IMR-90 (cell line): ENCODE results near the gene GTPBP3. TPM values are rescaled to one million over a fixed set of nuclear protein-coding genes. Genes with fewer than 3 reads are reported as not detected.

ENCODE experiments used
- ATAC-seq: fragments of 200-7000 bp; cut with Tn5 transposase; 2 replicates; pipeline ENCODE4 v1.9.1; 2020; ENCODE audit warnings: low read depth, mild to moderate bottlenecking, moderate library complexity
- BruUV-seq: library from RNA; stranded (reverse); fragments of 400-500 nt; replicated peaks from 2 replicates; lab custom pipeline; 2021; lab: Mats Ljungman, UMichigan
- CTCF ChIA-PET: fragments of 300-600 bp; formaldehyde crosslinking; extraction: SDS; loops from one replicate; lab custom pipeline; 2021; ENCODE audit warnings: antibody characterized with exemption; lab: Yijun Ruan, JAX
- POLR2A ChIA-PET: fragments of 300-600 bp; sonication (Branson Sonifier 250); formaldehyde crosslinking; loops from one replicate; lab custom pipeline; 2022; ENCODE audit warnings: antibody characterized with exemption; ENCODE audit not compliant: unreplicated experiment; lab: Charles Lee
- DNase-seq: peaks from one replicate; pipeline ENCODE4 v3.0.0; 2013
- H2AFZ ChIP-seq: replicated peaks from 2 replicates; pipeline ENCODE3; 2013; ENCODE audit warnings: low read length, mild to moderate bottlenecking; ENCODE audit not compliant: poor library complexity
- H2AK5ac ChIP-seq: 2 replicates; pipeline ENCODE4 v1.6.1; 2013; ENCODE audit warnings: low read depth, low read length, inconsistent platforms
- H2AK9ac ChIP-seq: replicated peaks from 2 replicates; pipeline ENCODE3; 2013; ENCODE audit warnings: mild to moderate bottlenecking, low read depth, low read length, moderate library complexity; ENCODE audit not compliant: poor library complexity
- H2BK120ac ChIP-seq: 2 replicates; pipeline ENCODE4 v1.6.1; 2013; ENCODE audit warnings: low read depth, low read length, inconsistent platforms
- H2BK15ac ChIP-seq: 3 replicates; pipeline ENCODE4 v1.6.1; 2013; ENCODE audit warnings: low read depth, low read length, inconsistent platforms
- H2BK20ac ChIP-seq: 2 replicates; pipeline ENCODE4 v1.6.1; 2013; ENCODE audit warnings: low read depth, mild to moderate bottlenecking, inconsistent platforms, low read length, moderate library complexity
- H2BK5ac ChIP-seq: 2 replicates; pipeline ENCODE4 v1.6.1; 2013; ENCODE audit warnings: mild to moderate bottlenecking, low read depth, low read length, inconsistent platforms; ENCODE audit not compliant: poor library complexity, severe bottlenecking
- H3K14ac ChIP-seq: replicated peaks from 2 replicates; pipeline ENCODE4 v1.6.1; 2013; ENCODE audit warnings: low read depth, low read length, inconsistent platforms
- H3K18ac ChIP-seq: 2 replicates; pipeline ENCODE4 v1.6.1; 2013; ENCODE audit warnings: low read depth, low read length, control low read depth
- H3K23ac ChIP-seq: 2 replicates; pipeline ENCODE4 v1.6.1; 2013; ENCODE audit warnings: low read depth, low read length, inconsistent platforms
- H3K27ac ChIP-seq: 2 replicates; pipeline ENCODE4 v1.5.1; 2013; ENCODE audit warnings: mild to moderate bottlenecking, control low read depth, low read length; ENCODE audit not compliant: insufficient read depth
- H3K27me3 ChIP-seq: 2 replicates; pipeline ENCODE4 v1.6.1; 2013; ENCODE audit warnings: low read length; ENCODE audit not compliant: control insufficient read depth, insufficient read depth
- H3K36me3 ChIP-seq: 2 replicates; pipeline ENCODE4 v1.6.1; 2013; ENCODE audit warnings: low read length, mixed read lengths; ENCODE audit not compliant: control insufficient read depth, insufficient read depth
- H3K4ac ChIP-seq: 2 replicates; pipeline ENCODE4 v1.6.1; 2013; ENCODE audit warnings: low read depth, low read length, inconsistent platforms
- H3K4me1 ChIP-seq: 2 replicates; pipeline ENCODE4 v1.6.1; 2013; ENCODE audit warnings: low read length, mixed read lengths; ENCODE audit not compliant: control insufficient read depth, insufficient read depth
- H3K4me2 ChIP-seq: 2 replicates; pipeline ENCODE4 v1.6.1; 2013; ENCODE audit warnings: low read depth, mild to moderate bottlenecking, control low read depth, low read length, moderate library complexity
- H3K4me3 ChIP-seq: 2 replicates; pipeline ENCODE4 v1.5.1; 2013; ENCODE audit warnings: low read depth, mild to moderate bottlenecking, control low read depth, low read length, moderate library complexity; ENCODE audit not compliant: insufficient read depth
- H3K56ac ChIP-seq: 2 replicates; pipeline ENCODE4 v1.6.1; 2013; ENCODE audit warnings: low read length, inconsistent platforms; ENCODE audit not compliant: insufficient read depth; ENCODE audit errors: extremely low read depth
- H3K79me1 ChIP-seq, 2 experiments: 2 replicates each; pipeline ENCODE4 v1.6.1; 2013; ENCODE audit warnings: low read length in 2 of 2, inconsistent platforms in 1 of 2, low read depth in 1 of 2
- H3K9ac ChIP-seq: 2 replicates; pipeline ENCODE4 v1.6.1; 2013; ENCODE audit warnings: low read depth, low read length, control low read depth
- H3K9me1 ChIP-seq: 2 replicates; pipeline ENCODE4 v1.6.1; 2013; ENCODE audit warnings: low read length, inconsistent platforms; ENCODE audit not compliant: insufficient read depth
- H3K9me3 ChIP-seq: 2 replicates; pipeline ENCODE4 v1.6.1; 2013; ENCODE audit warnings: low read length; ENCODE audit not compliant: control insufficient read depth, insufficient read depth
- H4K20me1 ChIP-seq: 2 replicates; pipeline ENCODE4 v1.6.1; 2013; ENCODE audit warnings: low read length, inconsistent platforms; ENCODE audit not compliant: insufficient read depth
- H4K5ac ChIP-seq: 2 replicates; pipeline ENCODE4 v1.6.1; 2013; ENCODE audit warnings: mild to moderate bottlenecking, low read depth, low read length, control low read depth
- H4K8ac ChIP-seq, 2 experiments: 2 replicates each; pipeline ENCODE4 v1.6.1; 2013; ENCODE audit warnings: low read depth in 2 of 2, low read length in 2 of 2, control low read depth in 1 of 2, inconsistent platforms in 1 of 2
- H4K91ac ChIP-seq: 2 replicates; pipeline ENCODE4 v1.6.1; 2013; ENCODE audit warnings: low read depth, low read length, inconsistent platforms; ENCODE audit not compliant: insufficient read depth
- BHLHE40 ChIP-seq: fragments of 150-350 bp; IDR thresholded peaks from 2 replicates; pipeline ENCODE4 v1.6.1; 2016; ENCODE audit warnings: mild to moderate bottlenecking, low read depth, low read length
- CTCF ChIP-seq: conservative IDR thresholded peaks from 2 replicates; pipeline ENCODE4 v1.5.1; 2012; ENCODE audit warnings: mild to moderate bottlenecking, low read depth, low read length, improper control_type of control experiment
- FOS ChIP-seq: fragments of 150-350 bp; IDR thresholded peaks from 2 replicates; pipeline ENCODE4 v1.6.1; 2016; ENCODE audit warnings: low read depth, low read length
- MXI1 ChIP-seq: IDR thresholded peaks from 2 replicates; pipeline ENCODE4 v1.6.1; 2012; ENCODE audit warnings: low read depth, mild to moderate bottlenecking, low read length, moderate library complexity, borderline replicate concordance
- NFE2L2 ChIP-seq: fragments of 150-350 bp; IDR thresholded peaks from 2 replicates; pipeline ENCODE4 v1.6.1; 2016; ENCODE audit warnings: low read depth, mild to moderate bottlenecking, low read length
- RAD21 ChIP-seq: IDR thresholded peaks from 2 replicates; pipeline ENCODE4 v1.6.1; 2012; ENCODE audit warnings: low read length, improper control_type of control experiment
- RCOR1 ChIP-seq: IDR thresholded peaks from 2 replicates; pipeline ENCODE4 v1.6.1; 2012; ENCODE audit warnings: mild to moderate bottlenecking, low read length, improper control_type of control experiment; ENCODE audit not compliant: insufficient replicate concordance
- SMC3 ChIP-seq: fragments of 150-350 bp; IDR thresholded peaks from 2 replicates; pipeline ENCODE4 v1.6.1; 2016; ENCODE audit warnings: low read depth, mild to moderate bottlenecking, antibody characterized with exemption, low read length, moderate library complexity
- WGBS, 2 experiments: methylation state at CpG; one replicate each; pipeline versions ENCODE4 v1.1.5 to v1.1.7; 2013; ENCODE audit warnings: missing lambda C conversion rate in 2 of 2; ENCODE audit not compliant: insufficient read length in 1 of 2; ENCODE audit errors: extremely low coverage in 2 of 2; 5-methylcytosine and 5-hydroxymethylcytosine counted together
- dilution Hi-C: fragments of 300-500 bp; cut with HindIII; formaldehyde crosslinking; loops from one replicate; pipeline ENCODE4 v1.14.3; 2018; ENCODE audit warnings: low sequenced_read_pairs; ENCODE audit not compliant: unreplicated experiment
- in situ Hi-C: fragments of 300-500 bp; cut with MboI; formaldehyde crosslinking; loops from 3 replicates; pipeline ENCODE4 v1.14.3; 2019; ENCODE audit warnings: low sequenced_read_pairs, inconsistent platforms, mixed read lengths
- intact Hi-C: fragments of 100-400 bp; cut with micrococcal nuclease; formaldehyde crosslinking; loops from 2 replicates; pipeline ENCODE4 v1.10.0; 2022
- polyA plus RNA-seq, 3 experiments: library from polyadenylated mRNA; depleted of rRNA; stranded (reverse); fragments of >200 nt; gene quantifications; 2 replicates each; pipeline ENCODE4 v1.2.3, GENCODE V29; 2012; ENCODE audit warnings: low replicate concordance in 1 of 3
- total RNA-seq: library from RNA; depleted of rRNA; stranded (reverse); fragments of >200 nt; gene quantifications from 2 replicates; pipeline ENCODE4 v1.2.3, GENCODE V29; 2012
- TF ChIP-seq, protein P1 (sequence below): fragments of 150-350 bp; IDR thresholded peaks from 2 replicates; pipeline ENCODE4 v1.6.1; 2016; ENCODE audit warnings: low read depth, mild to moderate bottlenecking, low read length, moderate library complexity, borderline replicate concordance

The GTPBP3 gene
- total and polyA plus RNA-seq, 2 of the 4 experiments (the other 2 are of a cell fraction) = 4.3 to 15.1 TPM

- intact Hi-C loops (no loop called here), in situ Hi-C loops (no loop called here), dilution Hi-C loops (no loop called here)
- Histone ChIP-seq H3K9me1 (peaks cover 17% of the 10 kb centered on the region), H2AK9ac (peak overlapping the region; percentile 92), H3K9ac (peak overlapping the region; percentile 22; the same call in 1 of the 2 replicates), H3K18ac (no peak overlapping the region), H2BK15ac (0 out of 3 replicates have a peak overlapping the region, but pooled peaks have one; percentile 34), H2AK5ac (peak overlapping the region; percentile 93), H3K23ac (0 out of 2 replicates have a peak overlapping the region, but pooled peaks have one; percentile 54), H3K4me2 (peak overlapping the region; percentile 57), H3K14ac (peak overlapping the region; percentile 19), H4K5ac (peak overlapping the region; percentile 42; the same call in 1 of the 2 replicates), H2AFZ (no peak overlapping the region), H3K9me3 (no peaks in the 10 kb centered on the region), H4K91ac (peak overlapping the region; percentile 73), H3K4me3 (no peak overlapping the region), H3K4ac (peak overlapping the region; percentile 79), H2BK5ac (peak overlapping the region; percentile 89), H3K56ac (no peak overlapping the region), H3K4me1 (peaks cover 12% of the 10 kb centered on the region), H3K36me3 (peaks cover 30% of the 10 kb centered on the region), H4K20me1 (peaks cover 29% of the 10 kb centered on the region), H3K27ac (peak overlapping the region; percentile 81), H2BK20ac (0 out of 2 replicates have a peak overlapping the region, but pooled peaks have one; percentile 25), H4K8ac (peak overlapping the region; percentile 30 to 43; a peak in 1 of 4 replicates), H3K79me1 (peaks cover 34 to 68% of the 10 kb centered on the region in 2 experiments), H2BK120ac (peak overlapping the region; percentile 47), H3K27me3 (no peaks in the 10 kb centered on the region)
- DNase-seq (no peak), ATAC-seq (no peak)
- 62% methylated on average over 4 of the region's 20 CpGs; no CpG with 5 or more reads in 1 of the 2 experiments for WGBS, 2 experiments
- TF ChIP-seq, protein P1, sequence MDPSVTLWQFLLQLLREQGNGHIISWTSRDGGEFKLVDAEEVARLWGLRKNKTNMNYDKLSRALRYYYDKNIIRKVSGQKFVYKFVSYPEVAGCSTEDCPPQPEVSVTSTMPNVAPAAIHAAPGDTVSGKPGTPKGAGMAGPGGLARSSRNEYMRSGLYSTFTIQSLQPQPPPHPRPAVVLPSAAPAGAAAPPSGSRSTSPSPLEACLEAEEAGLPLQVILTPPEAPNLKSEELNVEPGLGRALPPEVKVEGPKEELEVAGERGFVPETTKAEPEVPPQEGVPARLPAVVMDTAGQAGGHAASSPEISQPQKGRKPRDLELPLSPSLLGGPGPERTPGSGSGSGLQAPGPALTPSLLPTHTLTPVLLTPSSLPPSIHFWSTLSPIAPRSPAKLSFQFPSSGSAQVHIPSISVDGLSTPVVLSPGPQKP = no peak
- TF ChIP-seq SMC3 (no peak), NFE2L2 (no peak), BHLHE40 (no peak), RAD21 (no peak), RCOR1 (no peak), CTCF (no peak), FOS (no peak), MXI1 (no peak)
- POLR2A ChIA-PET = no interaction called here
- CTCF ChIA-PET = interaction anchor here (0.6 kb wide), 1 partner anchor 55 kb away, joined by 3 read pairs; no protein-coding TSS in a partner anchor
- no TSS peak for BruUV-seq
Observed at GRCh38 chr19:17312189-17313113, 24.9 kb upstream of the GTPBP3 start.
